GM12878 (cell line): ENCODE measurements around the gene TMEM178A. TPM values are rescaled to one million over a fixed set of nuclear protein-coding genes. Genes with fewer than 3 reads are reported as not detected.

Experiments used
- ATAC-seq: fragments of 200-7000 bp; cut with Tn5 transposase; 3 replicates; pipeline ENCODE4 v1.9.1; 2020; ENCODE audit warnings: mild to moderate bottlenecking, moderate library complexity
- BruUV-seq: library from RNA; stranded (reverse); fragments of 400-500 nt; replicated peaks from 2 replicates; lab custom pipeline; 2021; lab: Mats Ljungman, UMichigan
- CTCF ChIA-PET: fragments of 300-600 bp; sonication (Branson Sonifier 250); formaldehyde crosslinking; extraction: SDS; loops from one replicate; lab custom pipeline; 2021; ENCODE audit warnings: inconsistent platforms; lab: Yijun Ruan, JAX
- POLR2A ChIA-PET: fragments of 350-600 bp; formaldehyde crosslinking; extraction: SDS; loops from one replicate; lab custom pipeline; 2021; ENCODE audit warnings: inconsistent platforms; lab: Charles Lee
- RAD21 ChIA-PET: fragments of 300-600 bp; sonication (Branson Sonifier 250); formaldehyde crosslinking; loops from one replicate; lab custom pipeline; 2023; ENCODE audit warnings: antibody characterized with exemption; ENCODE audit not compliant: unreplicated experiment; lab: Charles Lee
- SMC1A ChIA-PET: fragments of 300-600 bp; sonication (Branson Sonifier 250); formaldehyde crosslinking; loops from one replicate; lab custom pipeline; 2023; ENCODE audit not compliant: unreplicated experiment, uncharacterized antibody; lab: Charles Lee
- DNase-seq: peaks from one replicate; pipeline ENCODE4 v3.0.0-alpha.2; 2011; ENCODE audit warnings: low read depth, low spot score
- FAIRE-seq: peaks from 3 replicates; lab custom pipeline; 2011; peaks lifted over from hg19 to GRCh38; lab: Jason Lieb, UNC
- H2AFZ ChIP-seq: 2 replicates; pipeline ENCODE4 v1.6.0; 2011; ENCODE audit warnings: low read depth, low read length, control low read depth; ENCODE audit not compliant: control insufficient read depth
- H3K27ac ChIP-seq: 2 replicates; pipeline ENCODE4 v1.5.1; 2011; ENCODE audit warnings: control low read depth; ENCODE audit not compliant: control insufficient read depth, insufficient read depth
- H3K27me3 ChIP-seq, 2 experiments: replicated peaks in 1 of 2; 2 replicates each; pipeline versions ENCODE4 v1.6.0 to v1.6.1; 2011; ENCODE audit warnings: low read length in 1 of 2; ENCODE audit not compliant: control insufficient read depth in 2 of 2, insufficient read depth in 2 of 2
- H3K36me3 ChIP-seq, 2 experiments: 2 replicates each; pipeline ENCODE4 v1.5.1; 2011; ENCODE audit warnings: low read length in 1 of 2; ENCODE audit not compliant: control insufficient read depth in 2 of 2, insufficient read depth in 2 of 2
- H3K4me1 ChIP-seq: 2 replicates; pipeline ENCODE4 v1.6.1; 2011; ENCODE audit warnings: mild to moderate bottlenecking, low read length, moderate library complexity, mixed read lengths; ENCODE audit not compliant: control insufficient read depth, insufficient read depth
- H3K4me2 ChIP-seq: 2 replicates; pipeline ENCODE4 v1.6.0; 2011; ENCODE audit warnings: control low read depth; ENCODE audit not compliant: control insufficient read depth, insufficient read depth
- H3K4me3 ChIP-seq: fragments of 200-600 bp; sonication (generic); 2 replicates; pipeline ENCODE4 v1.5.1; 2016
- H3K79me2 ChIP-seq: 2 replicates; pipeline ENCODE4 v1.6.0; 2011; ENCODE audit warnings: low read length; ENCODE audit not compliant: control insufficient read depth, insufficient read depth
- H3K9ac ChIP-seq: 2 replicates; pipeline ENCODE4 v1.8.0; 2011; ENCODE audit warnings: low read length, control low read depth, mixed read lengths; ENCODE audit not compliant: control insufficient read depth, insufficient read depth
- H3K9me3 ChIP-seq: replicated peaks from 3 replicates; pipeline ENCODE4 v1.5.1; 2011; ENCODE audit warnings: mild to moderate bottlenecking, low read length; ENCODE audit not compliant: control insufficient read depth, insufficient read depth
- H4K20me1 ChIP-seq: 2 replicates; pipeline ENCODE4 v1.6.0; 2011; ENCODE audit not compliant: control insufficient read depth, insufficient read depth
- CUX1 ChIP-seq: IDR thresholded peaks from 2 replicates; pipeline ENCODE4 v1.6.1; 2012; ENCODE audit warnings: improper control_type of control experiment, low read depth, low read length; ENCODE audit not compliant: insufficient replicate concordance
- HDAC6 ChIP-seq: fragments of 200-600 bp; sonication (generic); IDR thresholded peaks from one replicate; pipeline ENCODE4 v1.8.0; 2017; ENCODE audit warnings: antibody characterized with exemption; ENCODE audit not compliant: unreplicated experiment
- MLLT1 ChIP-seq: fragments of 450-650 bp; IDR thresholded peaks from 2 replicates; pipeline ENCODE4 v1.6.1; 2016; ENCODE audit warnings: mild to moderate bottlenecking
- NBN ChIP-seq: fragments of 450-650 bp; IDR thresholded peaks from 2 replicates; pipeline ENCODE4 v1.6.1; 2016
- SIX5 ChIP-seq: IDR thresholded peaks from 2 replicates; pipeline ENCODE4 v1.6.1; 2011; ENCODE audit warnings: mild to moderate bottlenecking, low read depth, low read length, moderate library complexity; ENCODE audit not compliant: severe bottlenecking
- WGBS: methylation state at CpG from one replicate; pipeline ENCODE4 v1.1.6; 2016; ENCODE audit warnings: low lambda C conversion rate; ENCODE audit not compliant: insufficient replicate concordance, insufficient coverage; ENCODE audit errors: missing lambda C conversion rate; 5-methylcytosine and 5-hydroxymethylcytosine counted together
- in situ Hi-C: fragments of 300-500 bp; cut with MboI; formaldehyde crosslinking; loops from 9 replicates; pipeline ENCODE4 v1.14.3; 2018; ENCODE audit warnings: mixed read lengths
- intact Hi-C: fragments of 100-400 bp; cut with micrococcal nuclease; formaldehyde crosslinking; loops from one replicate; pipeline ENCODE4 v1.14.2; 2022; ENCODE audit not compliant: unreplicated experiment
- polyA plus RNA-seq, 11 experiments: library from polyadenylated mRNA; depleted of rRNA in 4 of 11; unstranded in 6 of 11; stranded (reverse) in 5 of 11; fragments of >200 nt; fragmentation: Nextera tagmentation in 4 of 11; fragmentation: Illumina TruSeq in 1 of 11; extraction: Ambion mirVana in 4 of 11; extraction: Trizol in 1 of 11; gene quantifications; 1 replicate in 1 of 11; 2 replicates in 10 of 11; pipeline versions ENCODE4 v1.2.1 to v1.2.3, GENCODE V29; 2011 to 2016; ENCODE audit warnings: inconsistent platforms in 2 of 11, missing spikeins in 2 of 11, low read depth in 1 of 11
- total RNA-seq, 4 experiments: library from RNA; depleted of rRNA in 3 of 4; stranded (reverse); fragments of >200 nt in 3 of 4; fragmentation: Illumina TruSeq in 1 of 4; extraction: Trizol in 1 of 4; gene quantifications; 2 replicates each; pipeline versions ENCODE4 v1.2.1 to v1.2.3, GENCODE V29; 2013 to 2021

TMEM178A gene
- total and polyA plus RNA-seq, 10 of the 15 experiments (the other 5 are each of a cell fraction or from before 2014, with no cell fraction given) = not detected

- RAD21 ChIA-PET = no interaction called here
- Histone ChIP-seq H3K4me3 (no peak overlapping the region), H3K9ac (no peak overlapping the region), H3K4me2 (no peak overlapping the region), H2AFZ (no peak overlapping the region), H3K9me3 (peaks cover 3% of the 10 kb centered on the region), H3K27me3 (no peaks in the 10 kb centered on the region), H3K4me1 (no peaks in the 10 kb centered on the region), H4K20me1 (no peaks in the 10 kb centered on the region), H3K27ac (no peak overlapping the region), H3K79me2 (no peaks in the 10 kb centered on the region), H3K36me3 (no peaks in the 10 kb centered on the region)
- intact Hi-C loops (no loop called here), in situ Hi-C loops (no loop called here)
- TF ChIP-seq HDAC6 (no peak), SIX5 (no peak), MLLT1 (no peak), CUX1 (no peak), NBN (no peak)
- BruUV-seq = no TSS peak
- DNase-seq (no peak), ATAC-seq (no peak), FAIRE-seq (no peak)
- CTCF ChIA-PET = interaction anchor here (0.8 to 2.5 kb wide), 2 partner anchors 33 to 319 kb away, joined by 5 to 10 read pairs; no protein-coding TSS in a partner anchor
- POLR2A ChIA-PET = no interaction called here
- WGBS = 32% methylated on average over 2 of the region's 2 CpGs
- SMC1A ChIA-PET = interaction anchor here (0.6 to 1.1 kb wide), 2 partner anchors 14 to 81 kb away, joined by 3 to 5 read pairs; no protein-coding TSS in a partner anchor
Measured at GRCh38 chr2:39697454-39697853, 31.7 kb downstream of the TMEM178A start.
